ENCODE results near the gene PSAP. TPM values are rescaled to one million over a fixed set of nuclear protein-coding genes. Genes with fewer than 3 reads are reported as not detected.

The PSAP gene
- total RNA-seq, 1 donor from 2014 or later, result 676 TPM

GRCh38 chr10:71893258-71893815, 42.3 kb upstream of the PSAP start:
- DNase-seq (ENCODE audit: low spot score), result no peak
- H3K9me3 Mint-ChIP-seq (ENCODE audit: unreplicated experiment), result no peaks in the 10 kb centered on the region
- H3K27ac Mint-ChIP-seq (ENCODE audit: unreplicated experiment), result no peak overlapping the region
- H3K4me3 Mint-ChIP-seq (ENCODE audit: unreplicated experiment), result no peak overlapping the region
- no peaks in the 10 kb centered on the region for H3K36me3 Mint-ChIP-seq (ENCODE audit: low read depth, unreplicated experiment)
- peaks cover 4% of the 10 kb centered on the region for H3K4me1 Mint-ChIP-seq (ENCODE audit: unreplicated experiment)
- H3K27me3 Mint-ChIP-seq (ENCODE audit: unreplicated experiment), result peaks cover 5% of the 10 kb centered on the region
- TF ChIP-seq CTCF (IDR thresholded peaks at IDR 0.05; ENCODE audit: unreplicated experiment), result no peak

- no peaks in the 10 kb centered on the region for H3K36me3 Mint-ChIP-seq (ENCODE audit: low read depth, unreplicated experiment)
- peaks cover 4% of the 10 kb centered on the region for H3K4me1 Mint-ChIP-seq (ENCODE audit: unreplicated experiment)
- H3K9me3 Mint-ChIP-seq (ENCODE audit: unreplicated experiment), result no peaks in the 10 kb centered on the region
- no peak for DNase-seq (ENCODE audit: low spot score)
- H3K27ac Mint-ChIP-seq (ENCODE audit: unreplicated experiment), result no peak overlapping the region
- no peak overlapping the region for H3K4me3 Mint-ChIP-seq (ENCODE audit: unreplicated experiment)
- no peak for TF ChIP-seq CTCF (IDR thresholded peaks at IDR 0.05; ENCODE audit: unreplicated experiment)
- peaks cover 5% of the 10 kb centered on the region for H3K27me3 Mint-ChIP-seq (ENCODE audit: unreplicated experiment)
Measured at GRCh38 chr10:71891437-71891836, 40.4 kb upstream of the PSAP start.

- TF ChIP-seq CTCF (IDR thresholded peaks at IDR 0.05; ENCODE audit: unreplicated experiment), result no peak
- no peak overlapping the region for H3K27ac Mint-ChIP-seq (ENCODE audit: unreplicated experiment)
- H3K36me3 Mint-ChIP-seq (ENCODE audit: low read depth, unreplicated experiment), result no peaks in the 10 kb centered on the region
- peak overlapping the region; percentile 81 for H3K4me3 Mint-ChIP-seq (ENCODE audit: unreplicated experiment)
- H3K9me3 Mint-ChIP-seq (ENCODE audit: unreplicated experiment), result no peaks in the 10 kb centered on the region
- H3K4me1 Mint-ChIP-seq (ENCODE audit: unreplicated experiment), result peaks cover 4% of the 10 kb centered on the region
- H3K27me3 Mint-ChIP-seq (ENCODE audit: unreplicated experiment), result peaks cover 5% of the 10 kb centered on the region
- DNase-seq (ENCODE audit: low spot score), result no peak
Measured at GRCh38 chr10:71889388-71889987, 38.4 kb upstream of the PSAP start.

- Mint-ChIP-seq H3K9me3 (ENCODE audit: unreplicated experiment) (no peaks in the 10 kb centered on the region), H3K4me3 (ENCODE audit: unreplicated experiment) (peak overlapping the region; percentile 81), H3K27ac (ENCODE audit: unreplicated experiment) (no peak overlapping the region), H3K27me3 (ENCODE audit: unreplicated experiment) (peaks cover 5% of the 10 kb centered on the region), H3K36me3 (ENCODE audit: low read depth, unreplicated experiment) (no peaks in the 10 kb centered on the region), H3K4me1 (ENCODE audit: unreplicated experiment) (peaks cover 4% of the 10 kb centered on the region)
- DNase-seq (ENCODE audit: low spot score), result peak; percentile 35
- TF ChIP-seq CTCF (IDR thresholded peaks at IDR 0.05; ENCODE audit: unreplicated experiment), result no peak
Measured at GRCh38 chr10:71888623-71889387, 37.8 kb upstream of the PSAP start.

GRCh38 chr10:71888248-71888622, 37.2 kb upstream of the PSAP start:
- Mint-ChIP-seq H3K27ac (ENCODE audit: unreplicated experiment) (no peak overlapping the region), H3K27me3 (ENCODE audit: unreplicated experiment) (peaks cover 5% of the 10 kb centered on the region), H3K4me1 (ENCODE audit: unreplicated experiment) (peaks cover 4% of the 10 kb centered on the region), H3K4me3 (ENCODE audit: unreplicated experiment) (no peak overlapping the region), H3K36me3 (ENCODE audit: low read depth, unreplicated experiment) (no peaks in the 10 kb centered on the region), H3K9me3 (ENCODE audit: unreplicated experiment) (no peaks in the 10 kb centered on the region)
- TF ChIP-seq CTCF (IDR thresholded peaks at IDR 0.05; ENCODE audit: unreplicated experiment), result no peak
- no peak for DNase-seq (ENCODE audit: low spot score)

Data from endothelial cell (in vitro differentiated cells).